GM12875 (cell line): Measurements from ENCODE around the gene ABHD11.
"Not testable (repeated sequence)": the region's sequence is repeated elsewhere in the genome, so short reads cannot be mapped to it uniquely, and the experiment has no call there.

Experiments
- H3K4me3 ChIP-seq: one replicate; pipeline ENCODE4 v1.5.1; 2011; ENCODE audit warnings: low read depth, low read length, control low read depth
- CTCF ChIP-seq: IDR thresholded peaks from 2 replicates; pipeline ENCODE4 v1.5.1; 2011; ENCODE audit warnings: low read depth, mild to moderate bottlenecking, control low read depth, inconsistent platforms, low read length, moderate library complexity, borderline replicate concordance; ENCODE audit not compliant: insufficient read depth

Gene ABHD11

GRCh38 chr7:73717991-73718405 lies 20.6 kb downstream of the ABHD11 start:
- no peak for TF ChIP-seq CTCF
- peak overlapping the region; percentile 7 for H3K4me3 ChIP-seq

- TF ChIP-seq CTCF: no peak
- peak overlapping the region; percentile 7 for H3K4me3 ChIP-seq
Observed at GRCh38 chr7:73717025-73717807, 21.4 kb downstream of the ABHD11 start.

GRCh38 chr7:73716318-73716890 lies 22.2 kb downstream of the ABHD11 start:
- TF ChIP-seq CTCF: no peak
- H3K4me3 ChIP-seq: no peak overlapping the region

- no peak for TF ChIP-seq CTCF
- H3K4me3 ChIP-seq: no peak overlapping the region
Observed at GRCh38 chr7:73715648-73716317, 22.8 kb downstream of the ABHD11 start.

GRCh38 chr7:73713319-73713718 lies 25.3 kb downstream of the ABHD11 start:
- H3K4me3 ChIP-seq: not testable (repeated sequence)

GRCh38 chr7:73712773-73713172 lies 25.8 kb downstream of the ABHD11 start:
- H3K4me3 ChIP-seq: no peak overlapping the region

More at GRCh38 chr7:73712773-73713172, 25.8 kb downstream of the ABHD11 start:
- no peak for TF ChIP-seq CTCF
